B cell (primary cell): ENCODE measurements around the gene M1AP. TPM values are rescaled to one million over a fixed set of nuclear protein-coding genes. Genes with fewer than 3 reads are reported as not detected.
A peak's percentile ranks its signal among the peaks of the same experiment; 100 is the strongest.

ENCODE experiments used
- ATAC-seq: fragments of 200-7000 bp; cut with Tn5 transposase; one replicate; pipeline ENCODE4 v1.10.0; 2021; ENCODE audit warnings: low read depth, mild to moderate bottlenecking, moderate number of reproducible peaks, moderate library complexity
- CTCF ChIA-PET: fragments of 350-600 bp; sonication (Branson Sonifier 250); formaldehyde crosslinking; loops from one replicate; lab custom pipeline; 2021; ENCODE audit warnings: antibody characterized with exemption, inconsistent platforms; lab: Charles Lee
- POLR2A ChIA-PET: fragments of 350-600 bp; sonication (Branson Sonifier 250); formaldehyde crosslinking; loops from one replicate; lab custom pipeline; 2021; ENCODE audit warnings: antibody characterized with exemption; lab: Charles Lee
- DNase-seq: peaks from one replicate; pipeline ENCODE4 v3.0.0; 2013
- H2AFZ ChIP-seq: 2 replicates; pipeline ENCODE4 v1.6.1; 2012; ENCODE audit warnings: mild to moderate bottlenecking, low read depth, low read length; ENCODE audit not compliant: insufficient read depth, poor library complexity, severe bottlenecking
- H3K27ac ChIP-seq, 2 donors: 1 replicate in 1 of 2; 2 replicates in 1 of 2; pipeline ENCODE4 v1.5.1; 2012 to 2013; ENCODE audit warnings: low read length in 2 of 2, mild to moderate bottlenecking in 2 of 2, moderate library complexity in 1 of 2
- H3K27me3 ChIP-seq, 4 experiments: fragments of 200-600 bp in 1 of 4; sonication (generic) in 1 of 4; replicated peaks in 1 of 4; 1 replicate in 2 of 4; 2 replicates in 2 of 4; pipeline versions ENCODE4 v1.6.1 to v1.7.0; 2013 to 2016; ENCODE audit warnings: low read length in 3 of 4, mild to moderate bottlenecking in 2 of 4, mixed read lengths in 1 of 4, moderate library complexity in 1 of 4; ENCODE audit not compliant: insufficient read depth in 4 of 4, control insufficient read depth in 3 of 4; ENCODE audit errors: control extremely low read depth in 1 of 4
- H3K36me3 ChIP-seq, 2 experiments: replicated peaks in 1 of 2; 1 replicate in 1 of 2; 2 replicates in 1 of 2; pipeline versions ENCODE4 v1.6.1 to v1.7.1; 2013; ENCODE audit warnings: low read length in 1 of 2; ENCODE audit not compliant: insufficient read depth in 2 of 2, control insufficient read depth in 1 of 2; ENCODE audit errors: control extremely low read depth in 1 of 2, extremely low read depth in 1 of 2
- H3K4me1 ChIP-seq, 2 donors: fragments of 200-600 bp in 1 of 2; sonication (generic) in 1 of 2; 1 replicate in 1 of 2; 2 replicates in 1 of 2; pipeline versions ENCODE4 v1.5.1 to v1.6.1; 2013 to 2017; ENCODE audit warnings: low read length in 2 of 2; ENCODE audit not compliant: control insufficient read depth in 2 of 2, insufficient read depth in 2 of 2
- H3K4me2 ChIP-seq: replicated peaks from 2 replicates; pipeline ENCODE3; 2012; ENCODE audit warnings: mild to moderate bottlenecking, low read depth, low read length; ENCODE audit not compliant: poor library complexity, severe bottlenecking
- H3K4me3 ChIP-seq, 5 experiments: fragments of 200-600 bp in 1 of 5; sonication (generic) in 1 of 5; 1 replicate in 3 of 5; 2 replicates in 2 of 5; pipeline versions ENCODE4 v1.5.1 to v1.7.0; 2011 to 2016; ENCODE audit warnings: low read length in 4 of 5, mild to moderate bottlenecking in 4 of 5, low read depth in 2 of 5, control low read depth in 1 of 5, moderate library complexity in 1 of 5; ENCODE audit not compliant: insufficient read depth in 1 of 5; ENCODE audit errors: control extremely low read depth in 1 of 5, extremely low read depth in 1 of 5
- H3K79me2 ChIP-seq: fragments of 200-600 bp; sonication (generic); one replicate; pipeline ENCODE4 v1.6.0; 2016; ENCODE audit warnings: low read length; ENCODE audit not compliant: control insufficient read depth, insufficient read depth
- H3K9ac ChIP-seq: fragments of 200-600 bp; sonication (generic); 2 replicates; pipeline ENCODE4 v1.6.1; 2017; ENCODE audit warnings: mild to moderate bottlenecking, low read length, moderate library complexity
- H3K9me3 ChIP-seq, 3 donors: one replicate each; pipeline versions ENCODE4 v1.6.1 to v1.7.1; 2013; ENCODE audit warnings: low read length in 2 of 3; ENCODE audit not compliant: control insufficient read depth in 2 of 3, insufficient read depth in 1 of 3; ENCODE audit errors: control extremely low read depth in 1 of 3
- H4K20me1 ChIP-seq: 2 replicates; pipeline ENCODE4 v1.6.0; 2012; ENCODE audit warnings: mild to moderate bottlenecking, low read length; ENCODE audit not compliant: insufficient read depth, control insufficient read depth, poor library complexity, severe bottlenecking
- H3K27ac Mint-ChIP-seq: one replicate; pipeline ENCODE4 v1.8.0; 2021; ENCODE audit warnings: mixed read lengths
- H3K27me3 Mint-ChIP-seq: one replicate; pipeline ENCODE4 v1.8.0; 2021; ENCODE audit warnings: mixed read lengths
- H3K4me1 Mint-ChIP-seq: one replicate; pipeline ENCODE4 v1.8.0; 2021; ENCODE audit warnings: mixed read lengths
- H3K4me3 Mint-ChIP-seq: one replicate; pipeline ENCODE4 v1.8.0; 2021; ENCODE audit warnings: mixed read lengths
- H3K9me3 Mint-ChIP-seq: one replicate; pipeline ENCODE4 v1.8.0; 2022; ENCODE audit warnings: mixed read lengths; ENCODE audit not compliant: insufficient read depth
- CTCF ChIP-seq: fragments of 200-600 bp; IDR thresholded peaks from one replicate; pipeline ENCODE4 v1.8.0; 2022; ENCODE audit warnings: antibody characterized with exemption, mild to moderate bottlenecking
- EZH2 ChIP-seq: IDR thresholded peaks from 2 replicates; pipeline ENCODE4 v1.6.1; 2012; ENCODE audit warnings: borderline replicate concordance, low read depth, mild to moderate bottlenecking, moderate library complexity, low read length; ENCODE audit not compliant: insufficient read depth, poor library complexity, severe bottlenecking
- WGBS: methylation state at CpG from one replicate; pipeline ENCODE4 v1.1.5; 2013; ENCODE audit warnings: missing lambda C conversion rate; ENCODE audit not compliant: insufficient coverage; 5-methylcytosine and 5-hydroxymethylcytosine counted together
- intact Hi-C: fragments of 100-400 bp; cut with micrococcal nuclease; formaldehyde crosslinking; loops from one replicate; pipeline ENCODE4 v1.10.0; 2022
- polyA plus RNA-seq: library from polyadenylated mRNA; depleted of rRNA; stranded (reverse); fragments of >200 nt; gene quantifications from 2 replicates; pipeline ENCODE4 v1.2.3, GENCODE V29; 2012
- total RNA-seq, 2 donors: library from RNA; stranded (reverse); fragments of 120-200 nt in 1 of 2; gene quantifications; 1 replicate in 1 of 2; 2 replicates in 1 of 2; pipeline versions ENCODE4 v1.2.3 to v1.2.4, GENCODE V29; 2013 to 2022

M1AP gene
- total and polyA plus RNA-seq, 2 donors (not counting 1 experiment from before 2014, with no cell fraction given): 0.15 TPM; not detected in 1

GRCh38 chr2:74653985-74654882, 6.1 kb upstream of the M1AP start, which contains the start of gene SEMA4F:
SEMA4F (plus strand) TSS chr2:74654247; CDS start chr2:74654377, 130 bp downstream.
- ATAC-seq: peak; percentile 99
- no peaks in the 10 kb centered on the region for H3K9me3 ChIP-seq
- Mint-ChIP-seq H3K4me3 (peak within 1 kb of the TSS; percentile 95), H3K4me1 (peaks cover 18% of the 10 kb centered on the region), H3K27me3 (peaks cover 5% of the 10 kb centered on the region), H3K27ac (peak within 1 kb of the TSS; percentile 85), H3K9me3 (no peaks in the 10 kb centered on the region)
- intact Hi-C loops: loop anchor here (1.0 to 5.0 kb wide), 7 partner anchors 65 to 1542 kb away; partner anchors contain the start of genes PCGF1, POLE4, RAB11FIP5 and TPRKB
- peak within 1 kb of the TSS; percentile 79 for H3K9ac ChIP-seq
- H4K20me1 ChIP-seq: no peaks in the 10 kb centered on the region
- H3K79me2 ChIP-seq: no peaks in the 10 kb centered on the region
- TF ChIP-seq EZH2 (no peak), CTCF (no peak)
- no peaks in the 10 kb centered on the region for H3K36me3 ChIP-seq
- H3K4me1 ChIP-seq: peaks cover 8 to 13% of the 10 kb centered on the region in 2 donors
- H3K27me3 ChIP-seq: peaks cover 0 to 7% (median 3%) of the 10 kb centered on the region in 4 experiments
- 2% methylated on average over 78 of the region's 79 CpGs for WGBS
- ChIA-PET CTCF (interaction anchor here (0.6 to 1.9 kb wide), 3 partner anchors 67 to 1477 kb away, joined by 3 to 7 read pairs (median 3); no protein-coding TSS in a partner anchor), POLR2A (interaction anchor here (0.6 to 0.8 kb wide), 7 partner anchors 9 to 1422 kb away, joined by 3 to 5 read pairs (median 3); partner anchors contain the start of genes CCDC142 and TTC31)
- H3K4me3 ChIP-seq: peak within 1 kb of the TSS; percentile 56 to 90 (median 80)
- peak within 1 kb of the TSS in 1 of 2 donors; percentile 53 for H3K27ac ChIP-seq
- H3K4me2 ChIP-seq: peak within 1 kb of the TSS; percentile 98
- DNase-seq: peak; percentile 94
- H2AFZ ChIP-seq: peak within 1 kb of the TSS; percentile 99
